G401 (cell line): ENCODE data around the gene GAL3ST1. TPM values are rescaled to one million over a fixed set of nuclear protein-coding genes. Genes with fewer than 3 reads are reported as not detected.
"Not testable (repeated sequence)": the region's sequence is repeated elsewhere in the genome, so short reads cannot be mapped to it uniquely, and the experiment has no call there.

Experiments
- DNase-seq: peaks from one replicate; pipeline ENCODE4 v3.0.0-alpha.2; 2015; ENCODE audit warnings: low spot score
- in situ Hi-C: cut with HindIII; loops from 2 replicates; pipeline ENCODE4 v1.10.0; 2016; ENCODE audit warnings: low sequenced_read_pairs, mixed read lengths
- total RNA-seq: library from RNA; depleted of rRNA; stranded (reverse); fragments of >200 nt; shearing (Covaris generic); gene quantifications from 2 replicates; pipeline ENCODE4 v1.2.3, GENCODE V29; 2014; rRNA removed

The GAL3ST1 gene, protein sequence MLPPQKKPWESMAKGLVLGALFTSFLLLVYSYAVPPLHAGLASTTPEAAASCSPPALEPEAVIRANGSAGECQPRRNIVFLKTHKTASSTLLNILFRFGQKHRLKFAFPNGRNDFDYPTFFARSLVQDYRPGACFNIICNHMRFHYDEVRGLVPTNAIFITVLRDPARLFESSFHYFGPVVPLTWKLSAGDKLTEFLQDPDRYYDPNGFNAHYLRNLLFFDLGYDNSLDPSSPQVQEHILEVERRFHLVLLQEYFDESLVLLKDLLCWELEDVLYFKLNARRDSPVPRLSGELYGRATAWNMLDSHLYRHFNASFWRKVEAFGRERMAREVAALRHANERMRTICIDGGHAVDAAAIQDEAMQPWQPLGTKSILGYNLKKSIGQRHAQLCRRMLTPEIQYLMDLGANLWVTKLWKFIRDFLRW
- 3.9 TPM in 1 of 2 replicates, not detected in the other for total RNA-seq

- DNase-seq = no peak
- in situ Hi-C loops = no loop called here
Observed at GRCh38 chr22:30574095-30574981, at the start of gene GAL3ST1. Gene GAL3ST1, minus strand, starts transcription at chr22:30574665. Its CDS starts 17,273 bp downstream, at chr22:30557392.

DNA sequence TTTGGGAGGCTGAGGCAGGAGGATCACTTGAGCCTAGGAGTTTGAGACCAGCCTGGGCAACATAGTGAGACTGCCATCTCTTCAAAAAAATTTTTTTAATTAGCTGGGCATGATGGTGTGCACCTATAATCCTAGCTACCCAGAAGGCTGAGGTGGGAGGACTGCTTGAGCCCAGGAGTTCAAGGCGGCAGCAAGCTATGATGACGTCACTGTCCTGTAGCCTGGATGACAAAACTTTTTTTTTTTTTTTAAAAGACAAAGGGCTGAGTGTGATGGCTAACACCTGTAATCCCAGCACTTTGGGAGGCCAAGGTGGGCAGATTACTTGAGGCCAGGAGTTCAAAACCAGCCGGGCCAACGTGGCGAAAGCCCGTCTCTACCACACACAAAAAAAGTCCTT is 45.4 kb upstream of the GAL3ST1 start:
- DNase-seq, in situ Hi-C loops: not testable (repeated sequence)

DNA sequence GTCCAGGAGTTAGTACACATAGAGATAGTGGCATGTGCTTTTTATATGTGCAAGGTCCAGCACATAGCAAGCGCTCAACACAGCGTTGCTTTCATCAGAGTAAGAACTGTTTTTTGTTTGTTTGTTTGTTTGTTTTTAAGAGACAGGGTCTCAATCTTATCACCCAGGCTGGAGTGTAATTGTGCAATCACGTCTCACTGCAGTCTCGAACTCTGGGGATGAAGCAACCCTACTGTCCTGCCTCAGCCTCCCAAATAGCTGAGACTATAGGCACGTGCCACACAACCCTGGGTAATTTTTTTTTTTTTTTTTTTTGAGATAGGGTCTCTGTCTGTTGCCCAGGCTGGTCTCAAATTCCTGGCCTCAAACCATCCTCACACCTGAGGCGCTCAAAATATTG is 43.4 kb upstream of the GAL3ST1 start:
- DNase-seq = no peak
- in situ Hi-C loops = no loop called here

GRCh38 chr22:30615543-30615954 is 41.1 kb upstream of the GAL3ST1 start:
- in situ Hi-C loops = no loop called here
- DNase-seq = no peak

DNA sequence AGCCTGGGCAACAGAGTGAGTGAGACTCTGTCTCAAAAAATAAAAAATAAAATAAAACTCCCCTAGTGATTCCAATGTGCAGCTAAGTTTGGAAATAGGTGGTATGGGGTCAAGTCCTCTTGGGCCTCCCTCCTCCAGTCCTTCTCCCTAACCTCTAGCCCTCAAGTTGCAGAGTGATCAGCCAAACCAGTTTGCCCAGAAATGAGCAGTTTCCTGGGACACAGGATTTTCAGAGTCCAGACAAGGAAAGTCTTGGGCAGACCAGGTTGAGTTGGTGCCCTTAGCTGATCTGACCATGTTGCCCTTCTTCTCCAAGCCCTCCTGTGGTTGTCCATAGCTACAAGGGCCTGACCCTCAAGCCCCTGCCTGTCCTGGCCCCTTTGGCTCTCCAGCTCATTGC is 40.4 kb upstream of the GAL3ST1 start:
- in situ Hi-C loops = no loop called here
- no peak for DNase-seq

GRCh38 chr22:30614268-30614667 is 39.8 kb upstream of the GAL3ST1 start:
- in situ Hi-C loops = no loop called here

DNA sequence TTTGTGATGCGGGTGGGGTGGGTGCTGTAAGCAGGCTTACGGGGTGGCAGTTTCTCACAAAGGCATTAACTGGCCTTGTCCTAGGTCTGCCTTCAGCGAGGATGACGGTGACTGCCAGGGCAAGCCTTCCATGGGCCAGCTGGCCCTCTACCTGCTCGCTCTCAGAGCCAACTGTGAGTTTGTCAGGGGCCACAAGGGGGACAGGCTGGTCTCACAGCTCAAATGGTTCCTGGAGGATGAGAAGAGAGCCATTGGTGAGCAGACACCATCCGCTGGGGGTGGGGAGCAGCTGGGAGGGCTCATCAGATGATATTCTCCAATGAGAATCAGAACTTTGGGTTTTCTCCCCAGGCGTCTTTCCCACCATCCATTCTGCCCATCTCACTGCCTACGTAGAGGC is 38.3 kb upstream of the GAL3ST1 start:
- in situ Hi-C loops = no loop called here
- DNase-seq = no peak

More at GRCh38 chr22:30614268-30614667, 39.8 kb upstream of the GAL3ST1 start:
- no peak for DNase-seq

- in situ Hi-C loops = no loop called here
- DNase-seq = no peak
Observed at GRCh38 chr22:30611197-30611596, 36.7 kb upstream of the GAL3ST1 start.

GRCh38 chr22:30610299-30610698 is 35.8 kb upstream of the GAL3ST1 start:
- no peak for DNase-seq
- in situ Hi-C loops = no loop called here

DNA sequence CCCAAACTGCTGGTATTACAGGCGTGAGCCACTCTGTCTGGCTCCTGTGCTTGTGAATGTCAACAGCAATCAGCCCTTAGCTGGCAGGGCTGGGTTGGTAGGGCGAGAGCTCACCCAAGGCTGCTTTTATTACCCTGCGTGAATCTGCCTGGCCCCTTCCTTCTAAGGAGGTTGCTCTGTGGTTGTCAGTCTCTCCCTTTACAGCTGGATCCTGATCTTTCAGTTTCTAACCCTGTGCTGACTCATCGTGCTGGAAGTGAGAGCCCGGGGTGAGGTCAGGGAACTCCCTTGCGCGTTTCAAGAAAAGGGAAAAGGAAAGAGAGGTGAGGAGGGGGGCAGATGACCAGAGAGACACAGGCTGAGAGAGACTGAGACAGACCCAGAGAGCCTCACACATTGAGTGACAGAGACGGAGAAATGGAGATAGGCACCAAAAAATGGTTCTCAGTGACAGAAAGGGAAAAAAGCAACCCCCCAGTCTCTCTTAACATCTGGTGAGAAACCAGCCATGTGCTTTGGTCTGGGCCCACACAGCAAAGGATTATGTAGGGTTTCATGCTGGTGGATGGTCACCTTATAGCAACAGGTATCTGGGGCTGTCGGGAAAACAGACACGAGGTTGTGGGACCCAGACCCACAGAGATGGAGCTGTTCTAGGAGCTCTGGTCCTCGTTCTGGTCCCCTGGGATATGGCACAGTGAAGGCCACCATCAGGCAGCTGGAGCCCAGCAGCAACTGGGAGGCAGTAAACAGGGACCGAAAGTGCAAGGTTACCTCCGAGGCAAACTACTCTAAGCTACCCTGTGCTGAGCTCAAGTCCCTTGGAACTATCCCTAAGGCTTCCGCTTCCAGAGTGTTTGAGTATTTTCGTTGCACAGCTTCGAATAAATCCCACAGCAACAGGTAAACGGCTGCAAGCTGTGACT is 35.1 kb upstream of the GAL3ST1 start:
- DNase-seq = no peak
- in situ Hi-C loops = no loop called here

DNA sequence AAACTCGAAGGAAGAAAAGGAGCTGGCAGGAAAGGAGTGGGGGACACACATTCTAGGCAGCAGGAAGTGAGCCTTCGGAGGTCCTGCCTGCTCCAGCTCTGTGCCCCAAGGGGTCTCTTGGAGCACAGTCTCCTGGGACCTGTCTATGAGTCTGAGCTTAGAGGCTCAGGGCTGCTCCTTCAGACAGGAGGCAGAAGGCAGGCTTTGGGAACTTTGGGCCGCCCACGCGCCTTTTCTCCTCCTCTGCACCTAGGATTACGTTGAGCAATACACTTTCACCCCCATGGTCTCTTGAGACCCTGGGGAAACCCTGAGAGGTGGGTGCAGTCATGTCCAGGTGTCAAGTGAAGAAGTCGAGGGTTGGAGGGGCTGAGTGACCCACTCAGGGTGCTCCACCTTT is 33.5 kb upstream of the GAL3ST1 start:
- in situ Hi-C loops = no loop called here
- no peak for DNase-seq

GRCh38 chr22:30607300-30607930 is 33.0 kb upstream of the GAL3ST1 start:
- in situ Hi-C loops = no loop called here
- DNase-seq = no peak

DNA sequence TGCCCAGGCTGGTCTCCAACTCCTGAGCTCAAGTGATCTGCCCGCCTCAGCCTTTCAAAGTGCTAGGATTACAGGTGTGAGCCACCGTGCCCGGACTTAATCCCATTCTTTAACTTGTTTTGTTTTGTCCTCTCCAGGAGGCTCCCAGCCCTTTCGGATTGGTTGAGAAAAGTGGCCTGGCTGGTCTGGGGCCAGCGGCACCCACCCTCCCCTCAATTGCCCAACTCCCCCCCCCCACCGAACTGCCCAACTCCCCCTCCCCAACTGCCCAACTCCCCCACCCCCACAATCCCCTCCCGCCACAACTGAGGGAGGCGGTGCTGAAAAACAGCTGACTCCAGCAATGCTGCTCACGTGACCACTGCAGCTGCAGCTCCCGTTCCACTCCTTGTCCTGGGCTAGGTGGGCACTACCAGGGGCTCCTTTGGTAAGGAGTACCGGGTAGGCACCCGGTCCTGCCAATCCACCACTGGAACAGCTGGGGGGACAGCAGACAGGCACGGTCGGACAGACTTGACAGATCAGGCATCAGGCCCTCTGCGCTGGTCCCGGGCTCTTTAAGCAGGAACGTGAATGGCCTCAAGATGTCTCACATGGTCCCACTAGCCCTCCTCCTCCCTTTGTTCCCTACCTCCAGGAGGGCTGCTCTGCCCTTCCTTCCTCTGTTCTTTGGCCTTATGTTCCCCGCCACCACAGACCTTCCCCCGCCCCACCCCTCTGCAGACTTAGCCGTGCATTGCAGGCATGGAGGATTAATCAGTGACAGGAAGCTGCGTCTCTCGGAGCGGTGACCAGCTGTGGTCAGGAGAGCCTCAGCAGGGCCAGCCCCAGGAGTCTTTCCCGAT is 32.2 kb upstream of the GAL3ST1 start, which contains the start of gene TCN2:
Gene TCN2 (plus strand): TSS at position 720 of the 845 bp plus-strand sequence. CDS start 158 bp downstream, outside the sequence.
- peak; percentile 41 for DNase-seq
- in situ Hi-C loops = no loop called here

DNA sequence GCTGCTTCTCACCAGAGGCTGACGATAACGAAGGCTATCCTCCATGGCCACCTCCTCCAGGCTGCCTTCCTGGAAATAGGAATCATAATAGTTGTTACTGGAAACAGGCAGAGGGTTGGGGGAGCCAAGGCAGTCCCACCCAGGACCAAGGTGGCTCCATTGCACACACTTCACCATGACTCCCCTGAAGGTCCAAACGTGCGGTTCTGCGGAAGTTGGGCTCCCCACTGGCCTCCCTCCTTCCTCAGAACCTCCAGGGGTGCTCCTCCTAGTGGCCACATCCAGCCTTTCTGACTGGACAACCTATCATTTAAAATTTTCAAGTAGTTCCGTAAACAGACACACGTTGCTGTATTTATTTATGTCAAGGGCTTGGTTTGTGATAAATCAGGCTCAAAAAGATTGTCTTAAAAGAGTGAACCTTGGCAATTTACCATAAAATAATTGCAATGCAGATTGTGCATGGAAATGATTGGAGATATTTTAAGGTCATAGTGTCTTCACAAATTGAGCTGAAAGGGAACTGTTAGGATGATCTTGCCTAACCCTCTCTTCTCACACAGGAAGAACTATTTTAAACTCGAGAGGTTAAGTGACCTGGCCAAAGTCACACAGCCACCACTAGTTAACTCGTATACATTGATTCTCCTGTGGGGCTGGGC is 31.1 kb upstream of the GAL3ST1 start:
- DNase-seq = peak; percentile 23
- in situ Hi-C loops = no loop called here

- DNase-seq = no peak
- in situ Hi-C loops = no loop called here
Observed at GRCh38 chr22:30604723-30605122, 30.3 kb upstream of the GAL3ST1 start.

- DNase-seq = no peak
- in situ Hi-C loops = no loop called here
Observed at GRCh38 chr22:30603801-30604200, 29.3 kb upstream of the GAL3ST1 start.

DNA sequence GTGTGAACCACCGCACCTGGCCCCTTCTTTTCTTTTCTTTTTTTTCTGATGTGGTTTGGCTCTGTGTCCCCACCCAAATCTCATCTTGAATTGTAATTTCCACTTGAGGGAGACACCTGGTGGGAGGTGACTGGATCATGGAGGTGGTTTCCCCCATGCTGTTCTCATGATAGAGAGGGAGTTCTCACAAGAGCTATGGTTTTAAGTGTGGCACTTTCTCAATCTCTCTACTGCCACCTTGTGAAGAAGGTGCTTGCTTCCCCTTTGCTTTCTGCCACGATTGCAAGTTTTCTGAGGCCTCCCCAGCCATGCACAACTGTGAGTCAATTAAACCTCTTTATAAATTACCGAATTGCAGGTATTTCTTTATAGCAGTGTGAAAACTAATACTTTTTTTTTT is 27.6 kb upstream of the GAL3ST1 start:
- in situ Hi-C loops = no loop called here
- peak; percentile 19 for DNase-seq
